ENCODE results near the gene SPEG. TPM values are rescaled to one million over a fixed set of nuclear protein-coding genes. Genes with fewer than 3 reads are reported as not detected.
"Not testable (repeated sequence)": the region's sequence is repeated elsewhere in the genome, so short reads cannot be mapped to it uniquely, and the experiment has no call there.

Gene SPEG
- total RNA-seq, 2 donors from 2014 or later, result 2.2 to 2.8 TPM

GRCh38 chr2:219401606-219402005, 33.0 kb upstream of the SPEG start:
- no peak overlapping the region for H3K27ac Mint-ChIP-seq
- H3K9me3 Mint-ChIP-seq, result no peaks in the 10 kb centered on the region
- no peak for DNase-seq (ENCODE audit: low spot score in 2 of 2)
- no peaks in the 10 kb centered on the region for H3K36me3 Mint-ChIP-seq
- no peak for ATAC-seq

- Mint-ChIP-seq H3K27ac (no peak overlapping the region), H3K9me3 (no peaks in the 10 kb centered on the region), H3K36me3 (no peaks in the 10 kb centered on the region)
- ATAC-seq (peak; percentile 88 to 91), DNase-seq (ENCODE audit: low spot score in 2 of 2) (peak in 1 of 2 donors; percentile 57)
Measured at GRCh38 chr2:219402665-219403515, 31.8 kb upstream of the SPEG start.

GRCh38 chr2:219403861-219404260, 30.8 kb upstream of the SPEG start:
- Mint-ChIP-seq H3K27ac (peak overlapping the region in 1 of 2 donors; percentile 35), H3K9me3 (no peaks in the 10 kb centered on the region), H3K36me3 (no peaks in the 10 kb centered on the region)
- DNase-seq (ENCODE audit: low spot score in 2 of 2), result no peak
- no peak for ATAC-seq

GRCh38 chr2:219404291-219404910, 30.2 kb upstream of the SPEG start:
- no peaks in the 10 kb centered on the region for H3K36me3 Mint-ChIP-seq
- H3K27ac Mint-ChIP-seq, result peak overlapping the region in 1 of 2 donors; percentile 35
- H3K9me3 Mint-ChIP-seq, result no peaks in the 10 kb centered on the region
- ATAC-seq (no peak), DNase-seq (ENCODE audit: low spot score in 2 of 2) (no peak)

GRCh38 chr2:219404954-219405353, 29.7 kb upstream of the SPEG start:
- no peak for DNase-seq (ENCODE audit: low spot score in 2 of 2)
- no peak for ATAC-seq
- Mint-ChIP-seq H3K9me3 (no peaks in the 10 kb centered on the region), H3K27ac (no peak overlapping the region), H3K36me3 (no peaks in the 10 kb centered on the region)

GRCh38 chr2:219405451-219405850, 29.2 kb upstream of the SPEG start:
- Mint-ChIP-seq H3K9me3 (no peaks in the 10 kb centered on the region), H3K27ac (no peak overlapping the region), H3K36me3 (no peaks in the 10 kb centered on the region)
- ATAC-seq (no peak), DNase-seq (ENCODE audit: low spot score in 2 of 2) (no peak)

GRCh38 chr2:219405958-219406860, 28.4 kb upstream of the SPEG start:
- Mint-ChIP-seq H3K9me3 (no peaks in the 10 kb centered on the region), H3K27ac (peak overlapping the region in 1 of 2 donors; percentile 11), H3K36me3 (no peaks in the 10 kb centered on the region)
- ATAC-seq (no peak), DNase-seq (ENCODE audit: low spot score in 2 of 2) (no peak)

GRCh38 chr2:219406861-219407230, 27.8 kb upstream of the SPEG start:
- H3K9me3 Mint-ChIP-seq, result no peaks in the 10 kb centered on the region
- ATAC-seq (no peak), DNase-seq (ENCODE audit: low spot score in 2 of 2) (no peak)
- peak overlapping the region in 1 of 2 donors; percentile 11 for H3K27ac Mint-ChIP-seq
- no peaks in the 10 kb centered on the region for H3K36me3 Mint-ChIP-seq

GRCh38 chr2:219407343-219407742, 27.3 kb upstream of the SPEG start:
- not testable (repeated sequence) for H3K36me3 Mint-ChIP-seq; H3K27ac Mint-ChIP-seq; H3K9me3 Mint-ChIP-seq; DNase-seq (ENCODE audit: low spot score in 2 of 2); ATAC-seq

- ATAC-seq (no peak), DNase-seq (ENCODE audit: low spot score in 2 of 2) (no peak)
- H3K9me3 Mint-ChIP-seq, result no peaks in the 10 kb centered on the region
- H3K27ac Mint-ChIP-seq, result no peak overlapping the region
- peaks cover 0 to 5% of the 10 kb centered on the region in 2 donors for H3K36me3 Mint-ChIP-seq
Measured at GRCh38 chr2:219408204-219408603, 26.4 kb upstream of the SPEG start.

GRCh38 chr2:219408631-219409030, 26.0 kb upstream of the SPEG start:
- no peak overlapping the region for H3K27ac Mint-ChIP-seq
- no peak for ATAC-seq
- H3K9me3 Mint-ChIP-seq, result no peaks in the 10 kb centered on the region
- DNase-seq (ENCODE audit: low spot score in 2 of 2), result no peak
- peaks cover 0 to 5% of the 10 kb centered on the region in 2 donors for H3K36me3 Mint-ChIP-seq

- no peak for ATAC-seq
Measured at GRCh38 chr2:219409619-219410018, 25.0 kb upstream of the SPEG start.

GRCh38 chr2:219410390-219410789, 24.3 kb upstream of the SPEG start:
- peaks cover 0 to 5% of the 10 kb centered on the region in 2 donors for H3K36me3 Mint-ChIP-seq
- no peak overlapping the region for H3K27ac Mint-ChIP-seq
- DNase-seq (ENCODE audit: low spot score in 2 of 2) (no peak), ATAC-seq (no peak)
- no peaks in the 10 kb centered on the region for H3K9me3 Mint-ChIP-seq

More at GRCh38 chr2:219409619-219410018, 25.0 kb upstream of the SPEG start:
- Mint-ChIP-seq H3K36me3 (peaks cover 0 to 5% of the 10 kb centered on the region in 2 donors), H3K9me3 (no peaks in the 10 kb centered on the region), H3K27ac (peak overlapping the region in 1 of 2 donors; percentile 37)
- no peak for DNase-seq (ENCODE audit: low spot score in 2 of 2)

GRCh38 chr2:219414857-219415256, 19.8 kb upstream of the SPEG start:
- H3K27ac Mint-ChIP-seq, result no peak overlapping the region
- ATAC-seq, result no peak
- no peaks in the 10 kb centered on the region for H3K9me3 Mint-ChIP-seq

GRCh38 chr2:219415580-219416234, 18.9 kb upstream of the SPEG start:
- Mint-ChIP-seq H3K27ac (no peak overlapping the region), H3K36me3 (peaks cover 0 to 5% of the 10 kb centered on the region in 2 donors), H3K9me3 (no peaks in the 10 kb centered on the region)
- no peak for DNase-seq (ENCODE audit: low spot score in 2 of 2)
- ATAC-seq, result no peak

More at GRCh38 chr2:219414857-219415256, 19.8 kb upstream of the SPEG start:
- no peak for DNase-seq (ENCODE audit: low spot score in 2 of 2)
- peaks cover 0 to 5% of the 10 kb centered on the region in 2 donors for H3K36me3 Mint-ChIP-seq

- ATAC-seq, result no peak
- H3K9me3 Mint-ChIP-seq, result no peaks in the 10 kb centered on the region
- no peak for DNase-seq (ENCODE audit: low spot score in 2 of 2)
- no peak overlapping the region for H3K27ac Mint-ChIP-seq
- peaks cover 0 to 5% of the 10 kb centered on the region in 2 donors for H3K36me3 Mint-ChIP-seq
Measured at GRCh38 chr2:219416235-219416602, 18.4 kb upstream of the SPEG start.
